SIG-M5 treated with dmso at 0.1 percent for 504 hours (cell line): ENCODE data around the gene KRT12.
"Not testable (repeated sequence)": the region's sequence is repeated elsewhere in the genome, so short reads cannot be mapped to it uniquely, and the experiment has no call there.

Source experiments
- DNase-seq: peaks from one replicate; lab custom pipeline; 2025; ENCODE audit not compliant: unreplicated experiment; lab: John Stamatoyannopoulos, UW

Gene KRT12

DNA sequence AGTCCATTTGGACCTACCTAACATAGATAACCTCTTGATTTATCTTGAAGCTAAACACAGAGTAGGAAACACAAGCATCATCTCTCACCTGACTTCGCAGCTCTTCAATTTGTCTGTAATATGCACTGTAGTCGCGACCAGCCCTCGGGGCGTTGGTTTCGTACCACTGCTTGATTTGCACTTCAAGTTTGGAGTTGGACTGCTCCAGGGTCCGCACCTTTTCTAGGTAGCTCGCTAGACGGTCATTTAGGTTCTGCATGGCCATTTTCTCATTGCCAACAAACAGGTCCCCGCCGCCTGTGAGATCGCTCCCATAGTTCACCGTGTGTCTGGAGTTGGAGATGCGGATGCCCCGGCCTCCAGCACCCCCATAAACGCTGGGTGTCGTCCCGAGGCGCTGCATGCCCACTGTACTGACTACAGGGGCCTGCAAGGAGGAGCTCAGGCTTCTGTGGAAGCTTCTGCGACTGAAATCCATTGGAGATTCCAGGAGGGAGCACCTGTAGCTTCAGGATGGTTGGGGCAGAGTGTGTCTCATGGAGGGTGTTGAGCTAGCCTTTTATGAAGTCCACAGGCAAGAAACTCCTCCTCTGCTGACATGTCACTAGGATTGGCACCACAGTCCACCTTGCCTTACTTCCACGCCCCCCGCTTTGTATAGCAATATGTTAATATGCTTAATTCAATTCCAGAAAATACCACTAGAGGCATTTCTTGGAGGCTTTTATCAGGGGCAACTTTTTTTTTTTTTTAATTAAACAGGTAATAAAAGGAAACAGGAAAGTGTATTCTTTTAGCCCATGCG, 17.9 kb upstream of the KRT12 start, which contains the start of gene KRT20:
Gene KRT20, minus strand, starts transcription at position 535 of the 805 bp plus-strand sequence. Its CDS starts 57 bp downstream, at position 478.
- no peak for DNase-seq

GRCh38 chr17:40883626-40884334, 16.8 kb upstream of the KRT12 start:
- no peak for DNase-seq

DNA sequence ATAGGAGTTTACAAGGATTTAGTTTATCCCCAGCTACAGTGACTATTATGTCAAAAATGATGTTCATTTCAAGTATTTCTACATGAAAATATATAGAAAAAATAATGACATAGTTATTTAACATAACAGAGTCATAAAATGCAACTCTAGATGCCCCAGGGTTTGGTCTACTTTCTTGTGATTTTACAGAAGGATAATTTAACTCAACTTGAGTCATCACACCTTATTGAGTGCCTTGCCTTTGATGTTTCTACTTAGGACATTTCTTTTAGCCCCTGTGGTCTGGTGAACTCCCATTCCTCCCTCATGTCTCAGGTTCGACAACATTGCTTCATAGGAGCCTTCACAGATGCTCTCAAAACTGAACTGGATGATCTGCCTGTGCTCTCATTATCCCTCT, 16.0 kb upstream of the KRT12 start:
- DNase-seq, result no peak

DNA sequence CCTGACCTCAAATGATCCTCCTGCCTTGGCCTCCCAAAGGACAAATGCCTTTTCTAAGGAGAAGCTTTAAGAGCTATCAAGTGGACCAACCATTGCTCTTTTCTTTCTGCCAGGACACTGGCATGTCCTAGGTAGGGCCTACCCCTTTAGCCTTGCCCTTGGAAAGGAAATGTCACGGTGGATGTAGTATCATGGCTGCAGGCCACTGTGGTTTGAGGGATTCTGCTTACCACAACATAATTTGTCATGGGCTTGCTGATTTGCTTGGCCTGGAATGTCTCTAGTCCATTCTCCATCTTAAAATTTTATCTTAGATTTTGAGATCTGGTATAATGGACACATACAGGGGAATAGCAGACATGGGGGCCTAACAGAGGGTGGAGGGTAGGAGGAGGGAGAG, 12.0 kb upstream of the KRT12 start:
- no peak for DNase-seq

DNA sequence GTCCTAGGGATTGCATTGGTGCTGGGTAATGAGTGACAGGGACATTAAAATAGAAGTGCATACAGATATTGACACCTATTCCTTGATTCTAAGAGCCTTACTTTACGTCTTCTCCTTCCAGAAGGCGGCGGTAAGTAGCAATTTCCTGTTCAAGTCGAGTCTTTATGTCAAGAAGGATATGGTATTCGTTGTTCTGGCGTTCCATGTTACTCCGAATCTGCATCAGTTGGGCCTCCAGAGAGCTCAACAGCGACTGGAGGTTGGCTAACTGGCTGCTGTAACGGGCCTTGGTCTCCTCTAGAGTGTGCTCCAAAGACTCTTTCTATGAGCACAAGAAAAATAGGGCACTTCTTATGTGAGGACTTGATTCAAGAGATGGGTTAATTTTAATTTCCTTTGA, 11.0 kb upstream of the KRT12 start:
- DNase-seq, result no peak

DNA sequence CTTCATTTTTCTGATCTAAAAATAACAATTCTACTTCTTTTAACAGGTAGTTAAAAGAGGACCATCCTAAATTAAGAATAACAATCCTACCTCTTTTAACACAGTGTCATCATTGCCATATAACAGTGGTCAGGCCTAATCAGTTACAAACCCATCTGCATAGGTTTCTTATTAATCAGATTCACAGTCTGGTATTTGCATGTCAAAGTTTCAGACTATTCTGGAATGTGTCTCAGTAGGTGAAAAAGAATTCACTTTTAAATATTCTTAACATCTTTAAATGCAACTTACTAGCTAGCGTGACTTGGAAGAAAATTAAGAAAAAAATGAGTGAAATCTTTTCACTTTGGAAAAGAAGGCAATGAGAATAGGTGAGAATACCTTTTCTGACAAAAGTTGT, 6.8 kb upstream of the KRT12 start:
- DNase-seq, result no peak

- DNase-seq, result no peak
These were observed 6.2 kb upstream of the KRT12 start for GRCh38 chr17:40873255-40873654.

- DNase-seq, result no peak
These were observed 5.4 kb upstream of the KRT12 start for GRCh38 chr17:40872416-40872815.

DNA sequence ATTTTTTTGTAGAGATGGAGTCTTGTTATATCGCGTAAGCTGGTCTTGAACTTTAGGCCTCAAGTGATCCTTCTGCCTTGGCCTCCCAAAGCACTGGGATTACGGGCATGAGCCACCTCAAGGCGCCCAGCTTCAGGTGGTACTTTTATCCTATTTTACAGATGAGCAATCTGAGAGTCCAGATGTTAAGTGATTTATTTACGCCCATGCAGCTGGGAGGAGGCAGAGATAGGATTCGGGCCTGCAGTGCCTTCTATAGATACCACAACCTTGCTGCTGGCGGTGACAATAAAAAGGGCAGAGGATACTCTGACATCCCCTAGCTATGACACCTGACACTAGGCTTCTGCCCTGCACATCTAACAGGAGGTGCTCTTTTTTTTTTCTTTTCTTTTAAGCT, 4.3 kb upstream of the KRT12 start:
- no peak for DNase-seq

- no peak for DNase-seq
These were observed 3.1 kb upstream of the KRT12 start for GRCh38 chr17:40870136-40870535.

DNA sequence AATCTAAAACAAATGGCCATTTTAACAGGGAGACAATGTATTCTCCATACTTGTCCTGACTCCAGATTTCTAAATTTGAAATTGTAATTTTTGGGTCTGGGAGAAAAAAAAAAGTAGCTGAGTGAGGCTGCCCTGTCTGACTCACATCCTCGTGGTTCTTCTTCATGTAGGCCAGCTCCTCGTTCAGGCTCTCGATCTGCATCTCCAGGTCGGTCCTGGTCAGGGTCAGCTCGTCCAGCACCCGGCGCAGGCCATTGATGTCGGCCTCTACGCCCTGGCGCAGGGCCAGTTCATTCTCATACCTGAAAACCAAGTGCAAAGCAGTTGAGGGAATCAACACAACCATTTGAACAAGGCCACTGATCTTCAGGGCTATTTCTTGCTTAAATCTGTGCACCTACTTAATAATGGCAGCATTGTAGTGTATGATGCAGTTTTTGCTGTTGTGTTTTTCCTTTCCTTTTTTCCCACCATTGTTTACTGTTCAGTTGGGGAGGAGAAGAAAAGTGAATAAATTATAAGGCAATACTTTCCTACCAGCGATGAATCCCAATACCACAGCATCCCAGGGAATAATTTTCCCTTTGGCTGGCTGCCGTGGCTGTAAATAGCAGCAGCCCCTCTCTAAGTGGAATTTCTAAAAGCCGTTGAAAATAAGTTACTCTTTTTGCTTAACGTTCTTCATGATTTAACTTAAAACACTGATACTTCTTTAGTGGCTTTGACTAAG, 2.2 kb downstream of the KRT12 start:
- DNase-seq, result no peak

DNA sequence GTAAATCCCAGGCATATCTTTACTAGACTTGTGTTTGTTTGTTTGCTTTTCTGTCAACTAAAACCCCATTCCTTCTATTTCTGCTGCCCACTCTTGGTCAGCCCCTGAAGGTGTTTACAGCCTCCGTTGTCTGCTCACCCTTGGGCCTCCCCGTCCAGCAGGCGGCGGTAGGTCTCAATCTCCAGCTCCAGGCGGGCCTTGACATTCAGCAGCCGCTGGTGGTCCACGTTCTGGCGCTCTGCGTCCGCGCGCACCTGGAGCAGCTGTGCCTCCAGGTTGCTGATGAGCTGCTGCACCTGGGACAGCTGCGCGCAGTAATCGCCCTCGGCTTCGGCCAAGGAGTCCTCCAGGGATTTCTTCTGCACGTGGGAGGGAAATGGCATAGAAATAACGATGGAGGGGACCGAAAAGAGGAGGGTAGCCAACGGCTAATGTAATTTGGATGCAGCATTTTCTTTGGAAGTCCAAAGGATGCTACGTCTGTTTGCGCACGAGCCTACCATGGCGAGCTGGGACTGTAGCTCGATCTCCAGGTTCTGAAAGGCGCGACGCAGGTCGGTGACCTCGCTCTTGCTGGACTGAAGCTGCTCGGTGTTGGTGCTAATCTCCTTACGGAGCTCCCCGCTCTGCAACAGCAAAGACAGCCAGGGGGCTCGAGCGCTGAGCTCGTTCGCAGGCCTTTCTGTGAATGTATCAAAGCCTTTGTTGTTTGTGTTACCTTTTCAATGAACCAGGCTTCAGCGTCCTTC, 3.9 kb downstream of the KRT12 start:
- DNase-seq, result no peak

DNA sequence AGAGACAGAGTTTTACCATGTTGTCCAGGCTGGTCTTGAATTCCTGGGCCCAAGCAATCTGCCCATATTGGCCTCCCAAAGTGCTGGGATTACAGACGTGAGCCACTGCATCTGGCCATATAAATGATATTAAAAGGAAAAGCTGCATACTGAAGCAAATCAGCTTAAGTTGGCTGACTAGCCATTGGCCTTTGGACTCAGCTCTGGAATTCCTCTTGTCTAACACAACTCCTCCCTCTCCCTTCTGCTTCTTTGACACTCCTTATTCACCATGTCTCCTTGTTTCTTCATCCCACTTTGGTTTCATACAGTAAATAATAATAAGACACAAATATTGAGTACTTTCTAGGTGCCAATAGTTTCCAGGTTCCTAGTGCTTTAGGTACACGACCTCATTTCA, 7.5 kb downstream of the KRT12 start:
- DNase-seq, result no peak

GRCh38 chr17:40858667-40859066, 8.4 kb downstream of the KRT12 start:
- not testable (repeated sequence) for DNase-seq

- no peak for DNase-seq
These were observed 9.5 kb downstream of the KRT12 start for GRCh38 chr17:40857535-40857934.

GRCh38 chr17:40854175-40854814, 12.7 kb downstream of the KRT12 start:
- DNase-seq, result peak; percentile 41

GRCh38 chr17:40852364-40852763, 14.7 kb downstream of the KRT12 start:
- DNase-seq, result no peak

DNA sequence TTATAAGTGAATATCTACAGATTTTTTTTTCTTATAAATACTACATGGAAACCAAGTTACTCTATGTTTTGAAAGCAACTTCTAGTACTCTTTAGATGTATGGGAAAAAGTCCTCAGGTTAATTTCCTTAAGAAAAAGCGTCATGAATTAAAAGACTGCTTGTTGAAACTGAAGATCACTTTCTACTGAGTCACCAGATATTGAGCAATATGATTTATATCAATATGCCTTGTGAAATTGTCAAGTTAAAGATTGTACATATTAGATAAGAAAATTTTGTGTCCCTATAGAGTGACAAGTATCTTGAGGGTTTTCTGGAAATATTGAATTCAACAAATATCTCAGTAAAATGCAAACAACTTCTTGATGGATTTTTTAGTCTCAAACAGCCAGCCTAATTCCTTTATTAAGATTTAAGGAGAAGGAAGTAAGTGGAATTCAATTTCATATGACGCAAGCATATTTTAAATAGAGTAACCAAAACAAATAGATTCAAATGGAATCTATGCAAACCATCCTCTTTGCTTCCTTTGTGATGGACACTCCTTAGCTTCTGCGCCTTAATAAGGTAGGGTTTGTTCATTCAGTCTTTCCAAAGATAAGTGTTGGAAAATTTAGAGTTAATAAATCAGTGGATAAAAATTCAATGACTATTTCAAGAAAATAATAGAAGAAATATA, 16.6 kb downstream of the KRT12 start:
- DNase-seq, result peak; percentile 35

- DNase-seq, result no peak
These were observed 17.3 kb downstream of the KRT12 start for GRCh38 chr17:40849723-40850122.
